22Rv1 (cell line): ENCODE measurements around the gene EIF2S2.
"Not testable (repeated sequence)": the region's sequence is repeated elsewhere in the genome, so short reads cannot be mapped to it uniquely, and the experiment has no call there.

Experiments
- H3K27ac ChIP-seq: fragments of 450-650 bp; 2 replicates; pipeline ENCODE4 v1.5.1; 2017
- CTCF ChIP-seq: fragments of 450-650 bp; IDR thresholded peaks from 2 replicates; pipeline ENCODE4 v1.5.1; 2017; ENCODE audit warnings: mild to moderate bottlenecking
- ZFX ChIP-seq: fragments of 450-650 bp; IDR thresholded peaks from 2 replicates; pipeline ENCODE4 v1.6.1; 2017; ENCODE audit warnings: antibody characterized with exemption, borderline replicate concordance

EIF2S2 gene

GRCh38 chr20:34111702-34112599 is at the start of gene EIF2S2:
Gene EIF2S2 (minus strand): TSS chr20:34112243. CDS start chr20:34112110, 133 bp downstream.
- TF ChIP-seq CTCF = no peak
- TF ChIP-seq ZFX = no peak
- H3K27ac ChIP-seq = peak within 1 kb of the TSS; percentile 88

- H3K27ac ChIP-seq = not testable (repeated sequence)
These were observed 45.7 kb upstream of the EIF2S2 start for GRCh38 chr20:34157697-34158096.

- H3K27ac ChIP-seq = no peak overlapping the region
- TF ChIP-seq CTCF (no peak), ZFX (no peak)
These were observed 43.8 kb upstream of the EIF2S2 start for GRCh38 chr20:34155836-34156235.

DNA sequence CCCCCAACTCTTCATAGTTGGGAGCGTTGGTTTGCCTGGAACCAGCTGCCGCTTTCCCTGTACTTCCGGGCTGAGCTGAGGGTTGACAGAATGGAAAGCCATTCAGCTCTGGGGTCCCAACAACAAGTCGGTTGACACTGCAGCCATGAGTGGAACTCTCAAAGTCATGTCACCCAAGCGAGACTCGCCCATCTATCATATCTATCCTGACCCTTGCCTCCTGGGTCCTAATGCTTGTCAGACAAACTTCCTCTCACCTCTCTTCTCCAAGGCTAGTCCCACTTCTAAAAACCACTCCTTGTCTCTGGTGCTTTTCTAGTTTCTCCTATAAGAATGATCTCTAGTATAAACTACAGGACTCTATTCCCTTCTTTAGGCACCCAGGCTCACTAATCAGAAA is 41.1 kb upstream of the EIF2S2 start:
- H3K27ac ChIP-seq = not testable (repeated sequence)

GRCh38 chr20:34152073-34152472 is 40.0 kb upstream of the EIF2S2 start:
- not testable (repeated sequence) for H3K27ac ChIP-seq

GRCh38 chr20:34150306-34151000 is 38.4 kb upstream of the EIF2S2 start:
- TF ChIP-seq ZFX = no peak
- no peak for TF ChIP-seq CTCF
- no peak overlapping the region for H3K27ac ChIP-seq

DNA sequence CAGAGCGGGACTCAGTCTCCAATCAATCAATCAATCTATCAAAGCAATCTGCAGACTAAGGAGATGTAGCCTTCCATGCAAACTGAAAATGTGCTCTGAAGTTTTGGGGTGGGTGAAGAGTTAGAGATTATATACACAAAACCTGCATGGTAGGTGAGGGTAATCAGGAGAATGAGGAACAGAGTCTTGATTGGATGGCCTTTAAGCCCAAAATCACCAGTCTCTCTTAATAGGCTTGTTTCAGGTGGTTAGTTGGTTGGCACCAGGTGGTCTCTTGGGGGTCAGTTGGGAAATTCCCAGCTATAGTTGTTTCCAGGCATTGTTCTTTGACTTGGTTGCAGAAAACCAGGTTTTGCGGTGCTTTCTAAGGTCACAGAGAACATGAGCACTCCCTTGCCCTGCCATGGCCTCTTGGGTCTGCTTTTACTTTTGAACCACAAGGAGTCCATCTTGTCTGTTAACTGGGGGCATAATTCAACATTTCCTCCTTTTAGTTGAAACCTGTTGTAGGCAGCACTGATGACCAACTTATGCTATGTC is 33.3 kb upstream of the EIF2S2 start:
- no peak overlapping the region for H3K27ac ChIP-seq
- TF ChIP-seq ZFX (no peak), CTCF (no peak)

GRCh38 chr20:34143951-34144350 is 31.9 kb upstream of the EIF2S2 start:
- TF ChIP-seq CTCF (no peak), ZFX (no peak)
- no peak overlapping the region for H3K27ac ChIP-seq
